Activated CD8-positive, alpha-beta memory T cell treated with anti-CD3 and anti-CD28 coated beads, Interleukin-2, amount 50 U/mL, for 24 hours (primary cell): ENCODE data around the gene ABHD10.
"Not testable (repeated sequence)": the region's sequence is repeated elsewhere in the genome, so short reads cannot be mapped to it uniquely, and the experiment has no call there.

Source experiments
- DNase-seq: peaks from one replicate; pipeline ENCODE4 v3.0.0-alpha.2; 2020; ENCODE audit errors: extremely low read depth

ABHD10 gene

DNA sequence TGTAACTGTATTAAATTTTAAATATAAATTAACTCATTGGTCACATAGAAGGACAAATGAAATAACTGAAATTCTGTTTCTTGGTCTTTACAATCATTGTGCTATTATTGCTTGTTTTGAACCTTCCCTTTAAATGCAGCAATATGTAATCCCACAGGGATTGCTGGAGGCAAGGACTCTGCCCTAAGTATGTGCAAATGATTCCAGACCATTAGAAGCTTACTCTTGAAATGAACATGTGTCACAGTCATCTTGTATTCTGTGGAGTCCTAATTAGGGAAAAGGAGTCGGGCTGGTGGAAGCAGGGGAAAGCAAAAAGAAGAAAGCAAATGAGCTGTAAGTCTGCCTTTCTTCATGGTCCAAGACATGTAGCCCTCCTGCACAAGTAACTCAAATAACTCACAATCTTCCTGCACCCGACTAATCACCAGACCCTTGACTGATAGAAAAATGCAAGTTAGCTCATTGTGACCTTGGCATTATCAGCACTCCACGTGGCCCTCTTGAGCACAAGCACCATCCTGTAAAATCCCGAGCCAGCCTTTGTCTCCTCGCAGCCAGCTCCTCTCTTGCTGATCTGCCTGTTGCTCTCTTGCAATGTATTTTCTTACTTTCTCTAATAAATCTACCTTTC is 53.4 kb downstream of the ABHD10 start:
- DNase-seq, result no peak

DNA sequence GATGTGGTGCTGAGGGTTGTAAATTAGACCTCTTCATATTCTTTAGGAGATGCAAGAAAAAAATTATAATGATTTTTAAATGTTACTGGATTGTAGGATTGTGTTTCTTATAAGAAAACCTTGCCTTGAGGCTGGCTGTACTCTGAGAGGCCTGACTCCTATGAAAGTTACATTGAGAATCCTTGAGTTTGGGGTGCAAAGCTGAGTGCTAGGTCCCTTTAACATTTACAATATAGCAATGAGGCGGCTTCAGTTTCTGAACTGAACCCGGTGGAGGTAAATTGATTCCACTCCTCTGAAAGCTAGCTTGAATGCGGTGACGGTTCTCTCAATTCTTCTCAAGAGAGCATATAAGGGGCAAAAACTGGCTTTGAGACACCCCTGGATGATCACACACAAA is 55.6 kb downstream of the ABHD10 start, which contains the start of gene TMPRSS7:
TSS of gene TMPRSS7 (plus strand) at position 301 of the 400 bp plus-strand sequence. CDS start 110 bp downstream, outside the sequence.
- no peak for DNase-seq

DNA sequence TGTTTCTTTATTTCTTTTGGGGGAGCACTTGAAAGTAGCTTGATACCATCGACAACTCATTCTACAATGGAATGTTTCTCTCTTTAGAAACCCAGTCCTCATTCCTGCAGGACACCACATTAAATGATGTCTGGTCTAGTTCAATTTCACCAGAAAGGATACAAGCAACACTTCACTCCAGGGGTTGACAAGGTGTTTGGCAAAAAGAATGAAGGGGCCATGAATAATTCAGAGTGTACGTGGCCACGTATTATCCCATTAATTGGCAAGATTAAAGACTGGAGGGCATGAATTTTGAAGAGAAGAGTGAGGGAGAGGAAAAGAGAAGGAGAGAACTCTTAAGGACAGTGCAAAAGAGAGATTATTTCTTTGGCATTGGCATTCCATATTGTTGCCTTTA is 56.4 kb downstream of the ABHD10 start:
- DNase-seq, result no peak

DNA sequence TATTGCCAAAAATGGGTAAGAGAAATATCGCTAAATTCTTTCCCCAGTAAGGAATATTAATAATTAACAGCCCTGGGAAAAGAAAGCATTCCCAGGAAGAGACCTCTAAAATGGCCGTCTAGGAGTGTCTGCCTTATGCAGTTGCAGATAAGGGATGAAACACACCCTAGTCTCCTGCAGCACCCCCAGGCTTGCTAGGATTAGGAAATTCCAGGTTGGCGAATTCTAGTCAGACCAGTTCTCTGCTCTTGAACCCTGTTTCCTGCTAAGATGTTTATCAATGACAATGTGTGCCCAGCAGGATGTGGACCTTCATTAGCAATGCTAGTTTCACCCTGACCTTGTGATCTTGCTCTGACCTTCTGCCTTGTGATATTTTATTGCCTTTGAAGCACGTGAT is 58.4 kb downstream of the ABHD10 start:
- DNase-seq, result not testable (repeated sequence)

DNA sequence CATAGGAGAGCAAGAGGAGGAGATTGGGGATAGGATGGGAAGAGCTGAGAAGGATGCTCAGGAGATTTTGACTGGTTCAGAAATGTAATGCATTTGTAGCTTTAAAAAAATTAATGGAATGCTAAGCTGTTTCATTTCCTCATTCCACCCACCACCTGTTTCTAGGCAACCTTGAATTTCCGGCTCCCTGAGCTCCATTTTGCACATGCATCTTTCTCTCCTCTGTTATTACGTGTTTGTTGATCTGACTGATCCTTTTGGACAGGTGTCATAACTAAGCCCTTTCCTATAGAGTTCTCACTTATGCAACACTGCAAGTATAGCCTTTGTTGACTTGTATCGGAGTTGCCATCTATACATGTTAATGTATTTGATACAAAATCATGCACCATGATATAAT is 60.0 kb downstream of the ABHD10 start:
- DNase-seq, result no peak

DNA sequence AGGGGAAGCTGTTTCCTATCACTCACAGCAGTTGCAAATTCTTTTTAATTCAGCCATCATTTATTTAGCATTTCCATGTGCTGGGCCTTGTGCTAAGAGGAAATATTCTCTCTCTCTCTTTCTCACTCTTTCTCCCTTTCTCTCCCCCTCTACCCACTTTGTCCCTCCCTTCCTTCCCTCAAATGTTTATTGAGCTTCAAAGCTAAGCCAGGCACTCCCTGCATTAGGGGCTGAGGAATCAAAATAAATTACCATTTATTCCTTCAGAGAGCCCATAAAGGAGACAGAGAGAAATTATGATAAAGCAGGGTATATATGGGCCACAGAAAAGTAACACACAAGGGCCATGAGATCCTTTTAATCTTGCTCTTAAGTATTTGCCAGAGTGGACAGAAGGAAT is 62.5 kb downstream of the ABHD10 start:
- no peak for DNase-seq

DNA sequence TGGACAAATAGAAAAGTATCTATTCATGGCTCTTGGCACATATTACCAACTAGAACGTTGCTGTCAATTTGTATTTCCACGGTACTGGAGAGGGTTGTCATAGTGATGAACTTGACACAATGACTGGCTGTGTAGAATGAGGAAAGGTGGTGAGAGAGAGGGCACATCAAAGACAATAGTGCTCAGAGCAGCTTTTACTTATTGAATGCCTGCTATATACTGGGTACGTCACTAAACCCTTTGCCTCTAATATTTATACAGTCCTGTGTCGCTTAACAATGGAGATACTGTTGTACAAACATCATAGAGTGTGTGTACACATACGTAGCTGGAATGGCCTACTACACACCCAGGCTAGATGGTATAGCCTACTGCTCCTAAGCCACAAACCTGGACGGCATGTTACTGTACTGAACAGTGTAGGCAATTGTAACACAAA is 64.0 kb downstream of the ABHD10 start:
- DNase-seq, result no peak
